Lung (tissue), 16 donors: ENCODE measurements around the gene ADCY3. TPM values are rescaled to one million over a fixed set of nuclear protein-coding genes. Genes with fewer than 3 reads are reported as not detected.

Source experiments
- ATAC-seq: fragments of 200-7000 bp; cut with Tn5 transposase; one replicate; pipeline ENCODE4 v1.9.1; 2020; ENCODE audit warnings: moderate number of reproducible peaks; ENCODE audit not compliant: insufficient read depth, low FRiP score
- DNase-seq, 3 donors: peaks; one replicate each; pipeline ENCODE4 v3.0.0-alpha.2; 2013 to 2017
- H3K27ac ChIP-seq, 2 donors: one replicate each; pipeline ENCODE4 v1.5.1; 2013; ENCODE audit warnings: mild to moderate bottlenecking in 2 of 2, moderate library complexity in 2 of 2, control low read depth in 1 of 2, inconsistent platforms in 1 of 2, low read depth in 1 of 2, low read length in 1 of 2
- H3K27me3 ChIP-seq, 3 donors: one replicate each; pipeline ENCODE4 v1.5.1; 2013; ENCODE audit warnings: low read length in 2 of 3; ENCODE audit not compliant: control insufficient read depth in 3 of 3, insufficient read depth in 3 of 3
- H3K36me3 ChIP-seq, 4 donors: one replicate each; pipeline ENCODE4 v1.5.1; 2013; ENCODE audit warnings: low read length in 4 of 4, mild to moderate bottlenecking in 1 of 4, moderate library complexity in 1 of 4; ENCODE audit not compliant: control insufficient read depth in 4 of 4, insufficient read depth in 4 of 4
- H3K4me1 ChIP-seq, 5 donors: one replicate each; pipeline ENCODE4 v1.5.1; 2013; ENCODE audit warnings: low read length in 5 of 5, mild to moderate bottlenecking in 2 of 5, moderate library complexity in 1 of 5; ENCODE audit not compliant: control insufficient read depth in 5 of 5, insufficient read depth in 5 of 5
- H3K4me3 ChIP-seq: one replicate; pipeline ENCODE4 v1.5.1; 2013; ENCODE audit warnings: mild to moderate bottlenecking, control low read depth, moderate library complexity
- H3K9ac ChIP-seq, 2 donors: one replicate each; pipeline ENCODE4 v1.5.1; 2013; ENCODE audit warnings: low read length in 2 of 2, control low read depth in 1 of 2; ENCODE audit not compliant: insufficient read depth in 1 of 2
- H3K9me3 ChIP-seq, 4 donors: one replicate each; pipeline ENCODE4 v1.5.1; 2013; ENCODE audit warnings: low read length in 3 of 4, mild to moderate bottlenecking in 1 of 4, moderate library complexity in 1 of 4; ENCODE audit not compliant: control insufficient read depth in 4 of 4, insufficient read depth in 3 of 4
- WGBS, 2 donors: extraction: QIAGEN DNeasy Blood & Tissue Kit; methylation state at CpG; one replicate each; pipeline ENCODE4 v1.1.7; 2013; 5-methylcytosine and 5-hydroxymethylcytosine counted together
- long read RNA-seq, 5 donors: transcript quantifications; one replicate each; lab custom pipeline, GENCODE V29; 2026
- polyA plus RNA-seq, 2 donors: library from polyadenylated mRNA; stranded (reverse); fragments of 200-250 nt; gene quantifications; one replicate each; pipeline ENCODE4 v1.2.1, GENCODE V29; 2013
- total RNA-seq, 2 donors: library from RNA; depleted of rRNA in 1 of 2; stranded (reverse); fragments of >200 nt in 1 of 2; gene quantifications; one replicate each; pipeline ENCODE4 v1.2.1, GENCODE V29; 2014 to 2021
- TF ChIP-seq, protein P1 (sequence below): IDR thresholded peaks from 2 replicates; pipeline ENCODE4 v1.5.1; 2012; ENCODE audit warnings: mild to moderate bottlenecking; ENCODE audit errors: control extremely low read depth, extremely low read depth
- donor health status: control.
- donor health status: control.
- donor health status: Bipolar disorder and iron deficiency.
- donor health status: healthy.
- donor health status: DM: yes; HTN: yes; CAD: no.

Gene ADCY3
- 10 to 100 TPM; 44.5 to 47.1 TPM for total RNA-seq
- polyA plus RNA-seq, result 10 to 100 TPM; 27.9 to 74.8 TPM
- long read RNA-seq, donor 1, full-length matches to known transcripts, result 2 of 8 reads
- long read RNA-seq, donor 1, partial matches to known transcripts, result 6 of 8 reads
- long read RNA-seq, donor 1, other reads (novel, unspliced or antisense), result 0 of 8 reads
- long read RNA-seq, donor 2, full-length matches to known transcripts, result 1 of 1 reads
- long read RNA-seq, donor 2, partial matches to known transcripts, result 0 of 1 reads
- long read RNA-seq, donor 2, other reads (novel, unspliced or antisense), result 0 of 1 reads
- long read RNA-seq, donor 3, result 0 reads
- long read RNA-seq, donor 4, result 0 reads
- long read RNA-seq, donor 5, result 0 reads

DNA sequence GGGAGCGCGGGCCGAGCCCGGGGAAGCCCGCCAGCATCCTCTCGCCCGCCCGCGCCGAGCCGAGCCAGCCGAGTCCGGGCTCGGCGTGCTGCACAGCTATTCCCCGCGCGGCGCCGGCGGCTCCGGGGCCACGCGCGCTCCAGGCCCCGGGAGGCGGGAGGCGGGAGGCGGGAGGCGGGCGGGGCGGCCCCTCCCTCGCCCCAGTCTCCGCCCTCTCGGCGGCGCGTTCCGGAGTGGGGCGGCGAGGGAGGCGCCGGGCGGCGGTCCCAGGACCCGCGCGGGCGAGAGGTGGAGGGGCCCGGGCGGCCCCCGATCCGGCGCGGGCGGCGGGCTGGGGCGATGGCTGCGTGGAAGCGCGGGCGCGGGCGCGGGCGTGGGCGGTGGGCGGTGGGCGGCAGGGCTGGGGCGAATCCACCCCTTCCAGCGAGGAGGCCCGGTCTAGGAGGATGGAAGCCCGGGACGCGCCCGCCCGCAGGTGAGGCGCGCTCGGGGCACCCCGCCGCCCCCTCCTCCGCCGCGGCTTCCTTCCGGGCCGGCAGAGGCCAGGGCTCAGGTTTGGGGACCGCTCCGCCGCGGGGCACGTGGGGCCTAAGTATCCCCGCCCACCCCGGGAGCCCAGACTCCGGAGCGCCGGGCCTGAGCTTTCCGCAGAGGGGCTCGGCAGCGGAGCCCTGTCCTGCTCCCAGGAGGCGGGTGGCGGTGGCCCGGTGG is at the start of gene ADCY3:
Gene ADCY3 (minus strand): TSS at position 140 of the 711 bp plus-strand sequence. CDS start 1,250 bp downstream, outside the sequence.
- Histone ChIP-seq H3K9ac (no peak within 1 kb of the TSS), H3K27ac (peak within 1 kb of the TSS in 1 of 2 donors; percentile 49), H3K9me3 (no peaks in the 10 kb centered on the region), H3K36me3 (peaks cover 0 to 18% (median 2%) of the 10 kb centered on the region in 4 donors), H3K27me3 (peaks cover 0 to 2% (median 0%) of the 10 kb centered on the region in 3 donors), H3K4me3 (peak within 1 kb of the TSS; percentile 50), H3K4me1 (peaks cover 0 to 30% (median 3%) of the 10 kb centered on the region in 5 donors)
- DNase-seq (peak; percentile 59 to 79 (median 61)), ATAC-seq (peak; percentile 55)
- TF ChIP-seq, protein P1, sequence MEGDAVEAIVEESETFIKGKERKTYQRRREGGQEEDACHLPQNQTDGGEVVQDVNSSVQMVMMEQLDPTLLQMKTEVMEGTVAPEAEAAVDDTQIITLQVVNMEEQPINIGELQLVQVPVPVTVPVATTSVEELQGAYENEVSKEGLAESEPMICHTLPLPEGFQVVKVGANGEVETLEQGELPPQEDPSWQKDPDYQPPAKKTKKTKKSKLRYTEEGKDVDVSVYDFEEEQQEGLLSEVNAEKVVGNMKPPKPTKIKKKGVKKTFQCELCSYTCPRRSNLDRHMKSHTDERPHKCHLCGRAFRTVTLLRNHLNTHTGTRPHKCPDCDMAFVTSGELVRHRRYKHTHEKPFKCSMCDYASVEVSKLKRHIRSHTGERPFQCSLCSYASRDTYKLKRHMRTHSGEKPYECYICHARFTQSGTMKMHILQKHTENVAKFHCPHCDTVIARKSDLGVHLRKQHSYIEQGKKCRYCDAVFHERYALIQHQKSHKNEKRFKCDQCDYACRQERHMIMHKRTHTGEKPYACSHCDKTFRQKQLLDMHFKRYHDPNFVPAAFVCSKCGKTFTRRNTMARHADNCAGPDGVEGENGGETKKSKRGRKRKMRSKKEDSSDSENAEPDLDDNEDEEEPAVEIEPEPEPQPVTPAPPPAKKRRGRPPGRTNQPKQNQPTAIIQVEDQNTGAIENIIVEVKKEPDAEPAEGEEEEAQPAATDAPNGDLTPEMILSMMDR, result no peak
- 0 to 1% methylated on average over 50 to 103 of the region's 103 CpGs for WGBS, 2 donors

DNA sequence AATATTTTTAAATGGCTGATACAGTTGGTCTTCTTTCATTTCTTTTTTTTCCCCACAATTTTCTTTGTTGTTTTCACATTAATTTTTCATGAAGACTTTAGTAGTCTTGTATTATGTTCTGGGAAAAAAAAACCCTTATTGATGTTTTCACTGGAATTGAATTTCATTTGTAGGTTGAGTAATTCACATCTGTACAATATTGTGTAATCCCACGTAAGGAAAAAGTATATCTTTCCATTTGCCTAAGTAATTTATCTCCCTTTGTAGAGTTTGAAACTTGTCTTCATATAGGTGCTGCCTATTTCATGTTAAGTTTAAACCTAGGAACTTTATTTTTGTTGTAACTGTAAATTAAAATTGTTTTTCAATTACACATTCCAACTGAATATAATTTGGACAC is 49.7 kb upstream of the ADCY3 start:
- DNase-seq, result no peak
- no peak overlapping the region for H3K27ac ChIP-seq
- H3K36me3 ChIP-seq, result peaks cover 5 to 17% (median 9%) of the 10 kb centered on the region in 4 donors
- no peak for ATAC-seq
- H3K4me3 ChIP-seq, result no peak overlapping the region
- 25 to 56% methylated on average over 1 of the region's 1 CpG for WGBS, 2 donors
- H3K9ac ChIP-seq, result no peak overlapping the region
- H3K27me3 ChIP-seq, result no peaks in the 10 kb centered on the region
- no peaks in the 10 kb centered on the region for H3K9me3 ChIP-seq
- TF ChIP-seq, protein P1, result no peak
- H3K4me1 ChIP-seq, result peaks cover 0 to 11% (median 0%) of the 10 kb centered on the region in 5 donors

DNA sequence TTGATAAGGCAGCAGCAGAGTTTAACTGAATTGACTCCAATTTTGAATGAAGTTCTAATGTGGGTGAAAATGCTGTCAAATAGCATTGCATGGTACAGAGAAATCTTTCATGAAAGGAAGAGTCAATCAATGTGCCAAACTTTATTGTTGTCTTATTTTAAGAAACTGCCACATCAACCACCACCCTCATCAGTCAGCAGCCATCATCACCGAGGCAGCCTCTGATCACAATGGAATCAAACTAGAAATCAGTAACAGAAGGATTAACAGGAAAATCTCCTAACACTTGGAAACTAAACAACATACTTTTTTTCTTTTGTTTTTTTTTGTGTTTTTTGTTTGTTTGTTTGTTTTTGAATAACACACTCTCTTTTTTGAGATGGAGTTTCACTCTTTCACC is 41.9 kb upstream of the ADCY3 start:
- ATAC-seq (no peak), DNase-seq (no peak)
- Histone ChIP-seq H3K27me3 (no peaks in the 10 kb centered on the region), H3K4me3 (no peak overlapping the region), H3K36me3 (peaks cover 22 to 36% (median 32%) of the 10 kb centered on the region in 4 donors), H3K4me1 (peaks cover 0 to 5% (median 0%) of the 10 kb centered on the region in 5 donors), H3K27ac (no peak overlapping the region), H3K9ac (no peak overlapping the region), H3K9me3 (no peaks in the 10 kb centered on the region)
- TF ChIP-seq, protein P1, result no peak
- 85 to 97% methylated on average over 1 of the region's 1 CpG for WGBS, 2 donors
